Chondrocyte (in vitro differentiated cells): Measurements from ENCODE around the gene USH2A. TPM values are rescaled to one million over a fixed set of nuclear protein-coding genes. Genes with fewer than 3 reads are reported as not detected.

Source experiments
- DNase-seq: peaks from one replicate; pipeline ENCODE4 v3.0.0; 2021; ENCODE audit warnings: mixed read lengths, low spot score
- H3K27ac Mint-ChIP-seq: one replicate; pipeline ENCODE4 v1.8.0; 2021; ENCODE audit warnings: mild to moderate bottlenecking, moderate library complexity, mixed read lengths; ENCODE audit not compliant: unreplicated experiment
- H3K27me3 Mint-ChIP-seq: 2 replicates; pipeline ENCODE4 v1.8.0; 2021; ENCODE audit warnings: low read depth, mixed read lengths
- H3K36me3 Mint-ChIP-seq: 2 replicates; pipeline ENCODE4 v1.8.0; 2021; ENCODE audit warnings: low read depth, mixed read lengths
- H3K4me1 Mint-ChIP-seq: 2 replicates; pipeline ENCODE4 v1.8.0; 2021; ENCODE audit warnings: low read depth, mild to moderate bottlenecking, mixed read lengths
- H3K4me3 Mint-ChIP-seq: one replicate; pipeline ENCODE4 v1.8.0; 2021; ENCODE audit warnings: mild to moderate bottlenecking, moderate library complexity, mixed read lengths; ENCODE audit not compliant: unreplicated experiment
- H3K9me3 Mint-ChIP-seq: 2 replicates; pipeline ENCODE4 v1.8.0; 2021; ENCODE audit warnings: low read depth, mixed read lengths
- CTCF ChIP-seq: fragments of 200-600 bp; sonication (generic); IDR thresholded peaks from 2 replicates; pipeline ENCODE4 v1.5.0; 2021; ENCODE audit warnings: antibody characterized with exemption, mild to moderate bottlenecking, moderate library complexity
- total RNA-seq: library from RNA; stranded (reverse); gene quantifications from 3 replicates; pipeline ENCODE4 v1.2.1, GENCODE V29; 2021

USH2A gene
- total RNA-seq, 1 donor from 2014 or later, result not detected

GRCh38 chr1:215665215-215665614 is 758.0 kb downstream of the USH2A start:
- Mint-ChIP-seq H3K4me1 (peaks cover 6% of the 10 kb centered on the region), H3K27ac (no peak overlapping the region), H3K4me3 (no peak overlapping the region), H3K27me3 (peaks cover 4% of the 10 kb centered on the region), H3K36me3 (no peaks in the 10 kb centered on the region), H3K9me3 (no peaks in the 10 kb centered on the region)
- DNase-seq, result no peak
- TF ChIP-seq CTCF, result no peak

- DNase-seq, result no peak
- H3K27ac Mint-ChIP-seq, result no peak overlapping the region
- no peak overlapping the region for H3K4me3 Mint-ChIP-seq
- H3K27me3 Mint-ChIP-seq, result peaks cover 18% of the 10 kb centered on the region
- no peaks in the 10 kb centered on the region for H3K36me3 Mint-ChIP-seq
- H3K4me1 Mint-ChIP-seq, result no peaks in the 10 kb centered on the region
- H3K9me3 Mint-ChIP-seq, result no peaks in the 10 kb centered on the region
- TF ChIP-seq CTCF, result no peak
These were observed 762.2 kb downstream of the USH2A start for GRCh38 chr1:215661033-215661432.

GRCh38 chr1:215660259-215660658 is 763.0 kb downstream of the USH2A start:
- DNase-seq, result no peak
- peaks cover 16% of the 10 kb centered on the region for H3K27me3 Mint-ChIP-seq
- no peak for TF ChIP-seq CTCF
- no peaks in the 10 kb centered on the region for H3K36me3 Mint-ChIP-seq
- no peaks in the 10 kb centered on the region for H3K4me1 Mint-ChIP-seq
- no peaks in the 10 kb centered on the region for H3K9me3 Mint-ChIP-seq
- H3K4me3 Mint-ChIP-seq, result no peak overlapping the region
- H3K27ac Mint-ChIP-seq, result no peak overlapping the region

GRCh38 chr1:215657047-215657446 is 766.2 kb downstream of the USH2A start:
- Mint-ChIP-seq H3K4me1 (no peaks in the 10 kb centered on the region), H3K9me3 (no peaks in the 10 kb centered on the region), H3K27ac (no peak overlapping the region), H3K36me3 (no peaks in the 10 kb centered on the region), H3K4me3 (no peak overlapping the region), H3K27me3 (peaks cover 29% of the 10 kb centered on the region)
- no peak for DNase-seq
- TF ChIP-seq CTCF, result no peak

- Mint-ChIP-seq H3K4me1 (no peaks in the 10 kb centered on the region), H3K9me3 (no peaks in the 10 kb centered on the region), H3K36me3 (no peaks in the 10 kb centered on the region), H3K27ac (no peak overlapping the region), H3K27me3 (peaks cover 36% of the 10 kb centered on the region), H3K4me3 (no peak overlapping the region)
- TF ChIP-seq CTCF, result no peak
- no peak for DNase-seq
These were observed 770.9 kb downstream of the USH2A start for GRCh38 chr1:215652371-215652770.
